HepG2 (cell line): ENCODE results near the gene ANKRA2. TPM values are rescaled to one million over a fixed set of nuclear protein-coding genes. Genes with fewer than 3 reads are reported as not detected.

Experiments used
- ARID4A ChIP-seq: sonication (generic); formaldehyde crosslinking; IDR thresholded peaks from 2 replicates; pipeline ENCODE4 v1.5.0; 2020; ENCODE audit warnings: mild to moderate bottlenecking, missing genetic modification reagents, borderline replicate concordance
- BORCS8-MEF2B ChIP-seq: sonication (generic); formaldehyde crosslinking; IDR thresholded peaks from 2 replicates; pipeline ENCODE4 v1.8.0; 2022; ENCODE audit warnings: mild to moderate bottlenecking, missing genetic modification reagents
- CBFB ChIP-seq: sonication (generic); formaldehyde crosslinking; IDR thresholded peaks from 2 replicates; pipeline ENCODE4 v1.4.0; 2020; ENCODE audit warnings: missing genetic modification reagents
- CHD2 ChIP-seq: IDR thresholded peaks from 2 replicates; pipeline ENCODE4 v1.6.1; 2011; ENCODE audit warnings: low read depth, low read length, improper control_type of control experiment
- CTCF ChIP-seq: sonication (generic); formaldehyde crosslinking; IDR thresholded peaks from 2 replicates; pipeline ENCODE4 v1.5.0; 2020; ENCODE audit warnings: mild to moderate bottlenecking, missing genetic modification reagents, moderate library complexity
- DPF2 ChIP-seq: sonication (generic); formaldehyde crosslinking; IDR thresholded peaks from 2 replicates; pipeline ENCODE4 v1.4.0; 2020; ENCODE audit warnings: mild to moderate bottlenecking, low read depth, missing genetic modification reagents, borderline replicate concordance
- ELF4 ChIP-seq: sonication (generic); formaldehyde crosslinking; IDR thresholded peaks from 2 replicates; pipeline ENCODE4 v1.5.0; 2020; ENCODE audit warnings: missing genetic modification reagents, mild to moderate bottlenecking, moderate library complexity, borderline replicate concordance
- FOXO1 ChIP-seq: sonication (generic); formaldehyde crosslinking; IDR thresholded peaks from 2 replicates; pipeline ENCODE4 v1.4.0; 2020; ENCODE audit warnings: missing genetic modification reagents
- MAFK ChIP-seq, 2 experiments: IDR thresholded peaks in 1 of 2; conservative IDR thresholded peaks in 1 of 2; 2 replicates each; pipeline ENCODE4 v1.6.1; 2011; ENCODE audit warnings: improper control_type of control experiment in 2 of 2, low read length in 2 of 2
- MXI1 ChIP-seq: IDR thresholded peaks from 3 replicates; pipeline ENCODE4 v1.6.1; 2012; ENCODE audit warnings: low read depth, low read length, inconsistent platforms, borderline replicate concordance
- RBFOX2 ChIP-seq: fragments of 200-400 bp; formaldehyde crosslinking; IDR thresholded peaks from 2 replicates; pipeline ENCODE4 v1.6.1; 2017; ENCODE audit warnings: low read depth, mild to moderate bottlenecking, low read length
- SMAD9 ChIP-seq: sonication (generic); formaldehyde crosslinking; IDR thresholded peaks from 2 replicates; pipeline ENCODE4 v1.5.1; 2020; ENCODE audit warnings: mild to moderate bottlenecking, missing genetic modification reagents
- SMC3 ChIP-seq: IDR thresholded peaks from 2 replicates; pipeline ENCODE4 v1.6.1; 2011; ENCODE audit warnings: low read length, improper control_type of control experiment
- TEAD2 ChIP-seq: sonication (generic); formaldehyde crosslinking; IDR thresholded peaks from 2 replicates; pipeline ENCODE4 v1.9.0; 2021; ENCODE audit warnings: missing genetic modification reagents
- THYN1 ChIP-seq: sonication (generic); formaldehyde crosslinking; IDR thresholded peaks from 2 replicates; pipeline ENCODE4 v1.8.1; 2023; ENCODE audit warnings: low read depth, mild to moderate bottlenecking, moderate library complexity, missing genetic modification reagents, borderline replicate concordance
- TOE1 ChIP-seq: sonication (generic); formaldehyde crosslinking; IDR thresholded peaks from 2 replicates; pipeline ENCODE4 v1.4.0; 2020; ENCODE audit warnings: mild to moderate bottlenecking, missing genetic modification reagents
- ZBTB20 ChIP-seq: sonication (generic); formaldehyde crosslinking; IDR thresholded peaks from 2 replicates; pipeline ENCODE4 v1.8.1; 2023; ENCODE audit warnings: missing genetic modification reagents, low read depth, mild to moderate bottlenecking, borderline replicate concordance
- ZBTB42 ChIP-seq: sonication (generic); formaldehyde crosslinking; IDR thresholded peaks from 2 replicates; pipeline ENCODE4 v1.5.0; 2020; ENCODE audit warnings: mild to moderate bottlenecking, missing genetic modification reagents
- ZNF276 ChIP-seq: sonication (generic); formaldehyde crosslinking; IDR thresholded peaks from 2 replicates; pipeline ENCODE4 v1.4.0; 2020; ENCODE audit warnings: mild to moderate bottlenecking, low read depth, missing genetic modification reagents
- ZNF552 ChIP-seq: sonication (generic); formaldehyde crosslinking; IDR thresholded peaks from 2 replicates; pipeline ENCODE4 v1.9.0; 2022; ENCODE audit warnings: missing genetic modification reagents, mild to moderate bottlenecking, borderline replicate concordance
- ZNF607 ChIP-seq: sonication (generic); formaldehyde crosslinking; IDR thresholded peaks from 2 replicates; pipeline ENCODE4 v1.5.1; 2020; ENCODE audit warnings: missing genetic modification reagents, mild to moderate bottlenecking, borderline replicate concordance
- polyA plus RNA-seq, 8 experiments: library from polyadenylated mRNA; depleted of rRNA in 3 of 8; stranded (reverse) in 7 of 8; unstranded in 1 of 8; fragments of >200 nt; fragmentation: Illumina TruSeq in 4 of 8; extraction: Trizol in 4 of 8; gene quantifications; 2 replicates each; pipeline versions ENCODE4 v1.2.1 to v1.2.3, GENCODE V29; 2011 to 2016; ENCODE audit warnings: low read depth in 4 of 8, missing spikeins in 1 of 8, mixed read lengths in 1 of 8; ENCODE audit not compliant: insufficient read depth in 1 of 8
- total RNA-seq, 5 experiments: library from RNA; depleted of rRNA; stranded (reverse); fragments of >200 nt; fragmentation: Illumina TruSeq; extraction: Trizol; gene quantifications; 2 replicates each; pipeline ENCODE4 v1.2.3, GENCODE V29; 2016; ENCODE audit warnings: low read depth in 1 of 5

The ANKRA2 gene
- total and polyA plus RNA-seq, 2 of the 13 experiments (the other 11 are each of a cell fraction or from before 2014, with no cell fraction given), result 23.6 to 33.6 TPM

GRCh38 chr5:73544429-73545402, 20.7 kb downstream of the ANKRA2 start (continued):
- TF ChIP-seq ZBTB20, result 0 out of 2 replicates have a peak, but pooled peaks have one; percentile 63
- 0 out of 2 replicates have a peak, but pooled peaks have one; percentile 17 for TF ChIP-seq TOE1 (CRISPR knock-in tag)
- TF ChIP-seq CTCF (CRISPR knock-in tag), result no peak
- TF ChIP-seq ARID4A (CRISPR knock-in tag), result peak; percentile 76; the same call in 1 of the 2 replicates
- TF ChIP-seq SMC3, result peak; percentile 15; the same call in 1 of the 2 replicates
- no peak for TF ChIP-seq THYN1 (CRISPR knock-in tag)
- peak; percentile 76 for TF ChIP-seq CBFB (CRISPR knock-in tag)
- TF ChIP-seq TEAD2 (CRISPR knock-in tag), result no peak
- no peak for TF ChIP-seq RBFOX2
- no peak for TF ChIP-seq SMAD9 (CRISPR knock-in tag)
- TF ChIP-seq BORCS8-MEF2B (CRISPR knock-in tag), result no peak
- no peak for TF ChIP-seq ZNF607 (CRISPR knock-in tag)
- peak; percentile 94 for TF ChIP-seq FOXO1 (CRISPR knock-in tag)
- TF ChIP-seq ZNF276 (CRISPR knock-in tag), result 0 out of 2 replicates have a peak, but pooled peaks have one; percentile 60
- no peak for TF ChIP-seq MAFK (conservative IDR thresholded peaks at IDR 0.05 in 1 of 2, IDR thresholded peaks at IDR 0.05 in 1 of 2; ENCODE audit: low read length in 2 of 2)
- TF ChIP-seq CHD2, result no peak
- peak; percentile 92 for TF ChIP-seq DPF2
- no peak for TF ChIP-seq ZBTB42 (CRISPR knock-in tag)
- TF ChIP-seq ZNF552 (CRISPR knock-in tag), result 0 out of 2 replicates have a peak, but pooled peaks have one; percentile 50
- peak; percentile 48; the same call in 1 of the 3 replicates for TF ChIP-seq MXI1
- TF ChIP-seq ELF4, result no peak
